Measurements from ENCODE around the gene ZNF548. TPM values are rescaled to one million over a fixed set of nuclear protein-coding genes. Genes with fewer than 3 reads are reported as not detected.

Gene ZNF548
- total RNA-seq, 2 donors from 2014 or later, result 16.4 to 20.6 TPM

GRCh38 chr19:57382806-57383488 lies 6.7 kb upstream of the ZNF548 start:
- ATAC-seq (no peak), DNase-seq (no peak)
- intact Hi-C loops (cut with DNase I), result no loop called here

- DNase-seq, result no peak
- ATAC-seq, result no peak
- intact Hi-C loops (cut with DNase I), result loop anchor here in 1 of 2 donors (2.0 kb wide), 1 partner anchor 24 kb away; no protein-coding TSS in a partner anchor
Observed at GRCh38 chr19:57389194-57389729, 392 bp upstream of the ZNF548 start.

- ATAC-seq, result peak in 1 of 2 donors; percentile 14
- intact Hi-C loops (cut with DNase I), result no loop called here
Observed at GRCh38 chr19:57395710-57396109, 6.1 kb downstream of the ZNF548 start.

GRCh38 chr19:57398868-57399267 lies 9.2 kb downstream of the ZNF548 start:
- ATAC-seq (no peak), DNase-seq (no peak)
- intact Hi-C loops (cut with DNase I), result no loop called here

More at GRCh38 chr19:57395710-57396109, 6.1 kb downstream of the ZNF548 start:
- no peak for DNase-seq

GRCh38 chr19:57403737-57404563 lies 14.3 kb downstream of the ZNF548 start:
- intact Hi-C loops (cut with DNase I), result no loop called here

GRCh38 chr19:57406516-57407123 lies 17.0 kb downstream of the ZNF548 start:
- intact Hi-C loops (cut with DNase I), result no loop called here
- peak; percentile 42 to 65 for ATAC-seq
- peak; percentile 70 for DNase-seq

More at GRCh38 chr19:57403737-57404563, 14.3 kb downstream of the ZNF548 start:
- ATAC-seq, result no peak
- DNase-seq, result no peak

GRCh38 chr19:57410877-57411671 lies 21.4 kb downstream of the ZNF548 start, which contains the start of gene ZNF17:
Gene ZNF17, plus strand, starts transcription at chr19:57411161. Its CDS starts 2,455 bp downstream, at chr19:57413616.
- ATAC-seq (peak; percentile 100), DNase-seq (peak; percentile 97)
- intact Hi-C loops (cut with DNase I), result no loop called here

- intact Hi-C loops (cut with DNase I), result no loop called here
- DNase-seq (no peak), ATAC-seq (no peak)
Observed at GRCh38 chr19:57419439-57419838, 29.8 kb downstream of the ZNF548 start.

- ATAC-seq, result no peak
Observed at GRCh38 chr19:57421037-57421436, 31.4 kb downstream of the ZNF548 start.

GRCh38 chr19:57434386-57435061 lies 44.9 kb downstream of the ZNF548 start:
- ATAC-seq, result peak; percentile 2 to 13
- intact Hi-C loops (cut with DNase I), result loop anchor here in 1 of 2 donors (10.0 kb wide), 1 partner anchor 130 kb away; no protein-coding TSS in a partner anchor
- DNase-seq, result no peak

More at GRCh38 chr19:57421037-57421436, 31.4 kb downstream of the ZNF548 start:
- no peak for DNase-seq
- intact Hi-C loops (cut with DNase I), result no loop called here

- ATAC-seq, result peak; percentile 100
- DNase-seq, result peak; percentile 99
- intact Hi-C loops (cut with DNase I), result loop anchor here in 1 of 2 donors (10.0 kb wide), 1 partner anchor 129 kb away; no protein-coding TSS in a partner anchor
Observed at GRCh38 chr19:57435062-57435978, 45.7 kb downstream of the ZNF548 start, which contains the start of gene ZNF749. Gene ZNF749, plus strand, starts transcription at chr19:57435325. Its CDS starts 254 bp downstream, at chr19:57435579.

GRCh38 chr19:57436417-57436816 lies 46.8 kb downstream of the ZNF548 start:
- intact Hi-C loops (cut with DNase I), result loop anchor here in 1 of 2 donors (10.0 kb wide), 1 partner anchor 128 kb away; no protein-coding TSS in a partner anchor
- no peak for DNase-seq
- ATAC-seq, result no peak

- DNase-seq (no peak), ATAC-seq (no peak)
- intact Hi-C loops (cut with DNase I), result loop anchor here in 1 of 2 donors (10.0 kb wide), 1 partner anchor 127 kb away; no protein-coding TSS in a partner anchor
Observed at GRCh38 chr19:57437931-57438330, 48.3 kb downstream of the ZNF548 start.

- intact Hi-C loops (cut with DNase I), result loop anchor here in 1 of 2 donors (10.0 kb wide), 1 partner anchor 126 kb away; no protein-coding TSS in a partner anchor
- DNase-seq (no peak), ATAC-seq (no peak)
Observed at GRCh38 chr19:57438925-57439324, 49.3 kb downstream of the ZNF548 start.

- intact Hi-C loops (cut with DNase I), result no loop called here
- ATAC-seq, result no peak
- no peak for DNase-seq
Observed at GRCh38 chr19:57441979-57442752, 52.5 kb downstream of the ZNF548 start.
